Measurements from ENCODE around the gene PLXNA1.

DNA sequence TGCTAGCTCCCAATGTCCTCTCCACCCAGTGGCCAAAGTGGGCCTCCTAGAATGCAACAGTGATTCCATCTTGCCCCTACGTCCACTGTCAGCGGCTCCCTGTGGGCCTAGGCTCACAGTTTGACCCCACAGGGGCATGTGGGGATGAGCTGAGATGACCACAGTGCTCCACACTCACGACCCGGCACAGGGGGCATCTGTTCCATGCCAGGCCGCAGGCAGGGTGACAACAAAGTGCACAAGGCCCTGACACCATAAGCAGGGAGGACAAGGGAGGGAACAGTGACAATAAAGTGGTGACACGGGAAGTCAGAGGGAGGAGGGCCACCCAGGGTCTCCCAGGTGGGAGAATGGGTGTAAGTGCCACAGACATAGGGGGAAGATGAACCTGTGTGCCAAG lies 5.1 kb upstream of the PLXNA1 start:
- TF ChIP-seq, protein P1, sequence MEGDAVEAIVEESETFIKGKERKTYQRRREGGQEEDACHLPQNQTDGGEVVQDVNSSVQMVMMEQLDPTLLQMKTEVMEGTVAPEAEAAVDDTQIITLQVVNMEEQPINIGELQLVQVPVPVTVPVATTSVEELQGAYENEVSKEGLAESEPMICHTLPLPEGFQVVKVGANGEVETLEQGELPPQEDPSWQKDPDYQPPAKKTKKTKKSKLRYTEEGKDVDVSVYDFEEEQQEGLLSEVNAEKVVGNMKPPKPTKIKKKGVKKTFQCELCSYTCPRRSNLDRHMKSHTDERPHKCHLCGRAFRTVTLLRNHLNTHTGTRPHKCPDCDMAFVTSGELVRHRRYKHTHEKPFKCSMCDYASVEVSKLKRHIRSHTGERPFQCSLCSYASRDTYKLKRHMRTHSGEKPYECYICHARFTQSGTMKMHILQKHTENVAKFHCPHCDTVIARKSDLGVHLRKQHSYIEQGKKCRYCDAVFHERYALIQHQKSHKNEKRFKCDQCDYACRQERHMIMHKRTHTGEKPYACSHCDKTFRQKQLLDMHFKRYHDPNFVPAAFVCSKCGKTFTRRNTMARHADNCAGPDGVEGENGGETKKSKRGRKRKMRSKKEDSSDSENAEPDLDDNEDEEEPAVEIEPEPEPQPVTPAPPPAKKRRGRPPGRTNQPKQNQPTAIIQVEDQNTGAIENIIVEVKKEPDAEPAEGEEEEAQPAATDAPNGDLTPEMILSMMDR (IDR thresholded peaks at IDR 0.05), result no peak
- no peak for TF ChIP-seq ZFX (IDR thresholded peaks at IDR 0.05; ENCODE audit: borderline replicate concordance)

Measured in 22Rv1 (cell line).